K562 (cell line): ENCODE measurements around the gene ZCWPW1. TPM values are rescaled to one million over a fixed set of nuclear protein-coding genes. Genes with fewer than 3 reads are reported as not detected.

Source experiments
- BCOR ChIP-seq: fragments of 450-650 bp; IDR thresholded peaks from 2 replicates; pipeline ENCODE4 v1.6.1; 2016
- GATAD2A ChIP-seq: fragments of 450-650 bp; IDR thresholded peaks from 2 replicates; pipeline ENCODE4 v1.6.1; 2017
- HDGF ChIP-seq: fragments of 450-650 bp; IDR thresholded peaks from 2 replicates; pipeline ENCODE4 v1.6.1; 2016
- KLF13 ChIP-seq: fragments of 450-650 bp; IDR thresholded peaks from 2 replicates; pipeline ENCODE4 v1.6.1; 2016; ENCODE audit warnings: missing genetic modification characterization, low read depth, mild to moderate bottlenecking, missing compliant biosample characterization, moderate library complexity, borderline replicate concordance
- MYNN ChIP-seq, 2 experiments: sonication (generic); formaldehyde crosslinking in 1 of 2; IDR thresholded peaks; 2 replicates each; pipeline versions ENCODE4 v1.5.0 to v1.6.1; 2016 to 2020; ENCODE audit warnings: antibody characterized with exemption in 1 of 2, missing genetic modification reagents in 1 of 2
- PRDM10 ChIP-seq: fragments of 450-650 bp; IDR thresholded peaks from 2 replicates; pipeline ENCODE4 v1.6.1; 2018; ENCODE audit not compliant: partially characterized antibody
- PTTG1 ChIP-seq: fragments of 450-650 bp; IDR thresholded peaks from 2 replicates; pipeline ENCODE4 v1.6.1; 2016; ENCODE audit warnings: low read depth, mild to moderate bottlenecking, missing genetic modification characterization, missing compliant biosample characterization
- RBM14 ChIP-seq: fragments of 200-400 bp; formaldehyde crosslinking; IDR thresholded peaks from 2 replicates; pipeline ENCODE4 v1.6.1; 2018; ENCODE audit warnings: low read depth, mild to moderate bottlenecking, low read length, moderate library complexity, borderline replicate concordance; ENCODE audit not compliant: insufficient read depth
- TAL1 ChIP-seq: fragments of 450-650 bp; IDR thresholded peaks from 2 replicates; pipeline ENCODE4 v1.6.1; 2016; ENCODE audit warnings: mild to moderate bottlenecking
- ZNF324 ChIP-seq: fragments of 250-450 bp; sonication (Bioruptor Pico); IDR thresholded peaks from 2 replicates; pipeline ENCODE4 v1.4.0; 2020; ENCODE audit warnings: mild to moderate bottlenecking
- polyA plus RNA-seq, 8 experiments: library from polyadenylated mRNA; depleted of rRNA in 4 of 8; stranded (reverse) in 5 of 8; unstranded in 3 of 8; fragments of >200 nt; fragmentation: Nextera tagmentation in 2 of 8; fragmentation: Illumina TruSeq in 1 of 8; extraction: Ambion mirVana in 2 of 8; extraction: Trizol in 1 of 8; gene quantifications; 2 replicates each; pipeline versions ENCODE4 v1.2.1 to v1.2.3, GENCODE V29; 2011 to 2014; ENCODE audit warnings: inconsistent platforms in 1 of 8, missing spikeins in 1 of 8
- total RNA-seq, 7 experiments: library from RNA; depleted of rRNA in 6 of 7; stranded (reverse); fragments of >200 nt in 6 of 7; fragmentation: Illumina TruSeq in 2 of 7; extraction: Trizol in 2 of 7; gene quantifications; 2 replicates each; pipeline versions ENCODE4 v1.2.1 to v1.2.3, GENCODE V29; 2011 to 2021; ENCODE audit warnings: low replicate concordance in 1 of 7
- TF ChIP-seq, protein P1 (sequence below), 2 experiments: IDR thresholded peaks in 1 of 2; conservative IDR thresholded peaks in 1 of 2; 2 replicates each; pipeline ENCODE4 v1.6.1; 2016; ENCODE audit warnings: low read depth in 2 of 2, mild to moderate bottlenecking in 1 of 2, missing compliant biosample characterization in 1 of 2, missing genetic modification characterization in 1 of 2, moderate library complexity in 1 of 2
- TF ChIP-seq, protein P2 (sequence below): fragments of 450-650 bp; formaldehyde crosslinking; IDR thresholded peaks from 2 replicates; pipeline ENCODE4 v1.4.0; 2020; ENCODE audit warnings: mild to moderate bottlenecking, mixed read lengths
- TF ChIP-seq, protein P3 (sequence below): fragments of 250-450 bp; sonication (Bioruptor Pico); IDR thresholded peaks from 2 replicates; pipeline ENCODE4 v1.4.0; 2020; ENCODE audit warnings: mild to moderate bottlenecking
- TF ChIP-seq, protein P4 (sequence below), 2 experiments: fragments of 450-650 bp in 1 of 2; IDR thresholded peaks; 2 replicates each; pipeline ENCODE4 v1.6.1; 2011 to 2017; ENCODE audit warnings: low read depth in 2 of 2, antibody characterized with exemption in 1 of 2, borderline replicate concordance in 1 of 2, low read length in 1 of 2, mild to moderate bottlenecking in 1 of 2, mixed read lengths in 1 of 2; ENCODE audit not compliant: control insufficient read depth in 1 of 2

Gene ZCWPW1
- total and polyA plus RNA-seq, 9 of the 15 experiments (the other 6 are each of a cell fraction or from before 2014, with no cell fraction given): 0.18 to 1.7 (median 1.2) TPM

GRCh38 chr7:100475549-100475948 lies 47.0 kb upstream of the ZCWPW1 start (continued):
- TF ChIP-seq RBM14: no peak
- TF ChIP-seq, protein P1, sequence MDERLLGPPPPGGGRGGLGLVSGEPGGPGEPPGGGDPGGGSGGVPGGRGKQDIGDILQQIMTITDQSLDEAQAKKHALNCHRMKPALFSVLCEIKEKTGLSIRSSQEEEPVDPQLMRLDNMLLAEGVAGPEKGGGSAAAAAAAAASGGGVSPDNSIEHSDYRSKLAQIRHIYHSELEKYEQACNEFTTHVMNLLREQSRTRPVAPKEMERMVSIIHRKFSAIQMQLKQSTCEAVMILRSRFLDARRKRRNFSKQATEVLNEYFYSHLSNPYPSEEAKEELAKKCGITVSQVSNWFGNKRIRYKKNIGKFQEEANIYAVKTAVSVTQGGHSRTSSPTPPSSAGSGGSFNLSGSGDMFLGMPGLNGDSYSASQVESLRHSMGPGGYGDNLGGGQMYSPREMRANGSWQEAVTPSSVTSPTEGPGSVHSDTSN (CRISPR knock-in tag; IDR thresholded peaks at IDR 0.05; ENCODE audit: low read depth): no peak
- TF ChIP-seq, protein P1 (tag; conservative IDR thresholded peaks at IDR 0.05; ENCODE audit: low read depth): no peak
- TF ChIP-seq TAL1: no peak
- TF ChIP-seq PTTG1 (tag): no peak
- TF ChIP-seq, protein P2, sequence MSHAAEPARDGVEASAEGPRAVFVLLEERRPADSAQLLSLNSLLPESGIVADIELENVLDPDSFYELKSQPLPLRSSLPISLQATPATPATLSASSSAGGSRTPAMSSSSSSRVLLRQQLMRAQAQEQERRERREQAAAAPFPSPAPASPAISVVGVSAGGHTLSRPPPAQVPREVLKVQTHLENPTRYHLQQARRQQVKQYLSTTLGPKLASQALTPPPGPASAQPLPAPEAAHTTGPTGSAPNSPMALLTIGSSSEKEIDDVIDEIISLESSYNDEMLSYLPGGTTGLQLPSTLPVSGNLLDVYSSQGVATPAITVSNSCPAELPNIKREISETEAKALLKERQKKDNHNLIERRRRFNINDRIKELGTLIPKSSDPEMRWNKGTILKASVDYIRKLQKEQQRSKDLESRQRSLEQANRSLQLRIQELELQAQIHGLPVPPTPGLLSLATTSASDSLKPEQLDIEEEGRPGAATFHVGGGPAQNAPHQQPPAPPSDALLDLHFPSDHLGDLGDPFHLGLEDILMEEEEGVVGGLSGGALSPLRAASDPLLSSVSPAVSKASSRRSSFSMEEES (CRISPR knock-in tag): no peak
- TF ChIP-seq PRDM10: peak; percentile 26
- TF ChIP-seq ZNF324 (CRISPR knock-in tag): no peak
- TF ChIP-seq GATAD2A: 0 out of 2 replicates have a peak, but pooled peaks have one; percentile 41
- TF ChIP-seq, protein P3, sequence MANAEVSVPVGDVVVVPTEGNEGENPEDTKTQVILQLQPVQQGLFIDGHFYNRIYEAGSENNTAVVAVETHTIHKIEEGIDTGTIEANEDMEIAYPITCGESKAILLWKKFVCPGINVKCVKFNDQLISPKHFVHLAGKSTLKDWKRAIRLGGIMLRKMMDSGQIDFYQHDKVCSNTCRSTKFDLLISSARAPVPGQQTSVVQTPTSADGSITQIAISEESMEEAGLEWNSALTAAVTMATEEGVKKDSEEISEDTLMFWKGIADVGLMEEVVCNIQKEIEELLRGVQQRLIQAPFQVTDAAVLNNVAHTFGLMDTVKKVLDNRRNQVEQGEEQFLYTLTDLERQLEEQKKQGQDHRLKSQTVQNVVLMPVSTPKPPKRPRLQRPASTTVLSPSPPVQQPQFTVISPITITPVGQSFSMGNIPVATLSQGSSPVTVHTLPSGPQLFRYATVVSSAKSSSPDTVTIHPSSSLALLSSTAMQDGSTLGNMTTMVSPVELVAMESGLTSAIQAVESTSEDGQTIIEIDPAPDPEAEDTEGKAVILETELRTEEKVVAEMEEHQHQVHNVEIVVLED (CRISPR knock-in tag): no peak
- TF ChIP-seq, protein P4, sequence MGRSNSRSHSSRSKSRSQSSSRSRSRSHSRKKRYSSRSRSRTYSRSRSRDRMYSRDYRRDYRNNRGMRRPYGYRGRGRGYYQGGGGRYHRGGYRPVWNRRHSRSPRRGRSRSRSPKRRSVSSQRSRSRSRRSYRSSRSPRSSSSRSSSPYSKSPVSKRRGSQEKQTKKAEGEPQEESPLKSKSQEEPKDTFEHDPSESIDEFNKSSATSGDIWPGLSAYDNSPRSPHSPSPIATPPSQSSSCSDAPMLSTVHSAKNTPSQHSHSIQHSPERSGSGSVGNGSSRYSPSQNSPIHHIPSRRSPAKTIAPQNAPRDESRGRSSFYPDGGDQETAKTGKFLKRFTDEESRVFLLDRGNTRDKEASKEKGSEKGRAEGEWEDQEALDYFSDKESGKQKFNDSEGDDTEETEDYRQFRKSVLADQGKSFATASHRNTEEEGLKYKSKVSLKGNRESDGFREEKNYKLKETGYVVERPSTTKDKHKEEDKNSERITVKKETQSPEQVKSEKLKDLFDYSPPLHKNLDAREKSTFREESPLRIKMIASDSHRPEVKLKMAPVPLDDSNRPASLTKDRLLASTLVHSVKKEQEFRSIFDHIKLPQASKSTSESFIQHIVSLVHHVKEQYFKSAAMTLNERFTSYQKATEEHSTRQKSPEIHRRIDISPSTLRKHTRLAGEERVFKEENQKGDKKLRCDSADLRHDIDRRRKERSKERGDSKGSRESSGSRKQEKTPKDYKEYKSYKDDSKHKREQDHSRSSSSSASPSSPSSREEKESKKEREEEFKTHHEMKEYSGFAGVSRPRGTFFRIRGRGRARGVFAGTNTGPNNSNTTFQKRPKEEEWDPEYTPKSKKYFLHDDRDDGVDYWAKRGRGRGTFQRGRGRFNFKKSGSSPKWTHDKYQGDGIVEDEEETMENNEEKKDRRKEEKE (IDR thresholded peaks at IDR 0.05; ENCODE audit: borderline replicate concordance in 1 of 2, control insufficient read depth in 1 of 2, low read depth in 2 of 2, low read length in 1 of 2): no peak
- TF ChIP-seq KLF13 (tag): no peak
- TF ChIP-seq BCOR: no peak
- 0 out of 2 replicates have a peak, but pooled peaks have one; percentile 45 for TF ChIP-seq HDGF
- TF ChIP-seq MYNN (IDR thresholded peaks at IDR 0.05): no peak
- TF ChIP-seq MYNN (CRISPR knock-in tag; IDR thresholded peaks at IDR 0.05): no peak
